ENCODE data around the gene PAPPA2.

The PAPPA2 gene

GRCh38 chr1:176838276-176838995, 375.5 kb downstream of the PAPPA2 start:
- intact Hi-C loops (cut with micrococcal nuclease), result no loop called here
- Mint-ChIP-seq H3K27ac (no peak overlapping the region), H3K4me1 (ENCODE audit: low read depth) (no peaks in the 10 kb centered on the region), H3K27me3 (no peaks in the 10 kb centered on the region), H3K36me3 (ENCODE audit: low read depth) (no peaks in the 10 kb centered on the region), H3K9me3 (no peaks in the 10 kb centered on the region), H3K4me3 (no peak overlapping the region)

DNA sequence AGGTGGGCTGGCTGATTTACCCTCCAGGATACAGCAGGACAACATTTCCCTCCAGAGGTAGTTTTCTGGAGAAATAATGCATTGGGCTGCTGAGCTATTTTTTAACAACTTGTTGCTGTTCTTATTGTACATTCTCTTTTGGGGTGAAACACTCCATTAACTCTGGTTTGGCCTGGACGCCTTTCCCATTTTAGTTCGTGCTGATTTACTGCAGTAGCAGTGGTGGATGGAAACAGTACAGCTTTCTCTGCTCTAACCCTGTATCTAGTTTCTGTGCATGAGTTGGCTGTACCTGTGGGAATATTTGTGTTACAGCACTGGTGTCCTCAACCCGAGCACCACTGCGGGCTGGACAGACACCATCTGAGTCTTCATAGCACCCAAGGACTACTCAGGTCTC, 376.2 kb downstream of the PAPPA2 start:
- Mint-ChIP-seq H3K9me3 (no peaks in the 10 kb centered on the region), H3K36me3 (ENCODE audit: low read depth) (no peaks in the 10 kb centered on the region), H3K4me3 (no peak overlapping the region), H3K4me1 (ENCODE audit: low read depth) (no peaks in the 10 kb centered on the region), H3K27ac (no peak overlapping the region), H3K27me3 (no peaks in the 10 kb centered on the region)
- intact Hi-C loops (cut with micrococcal nuclease), result no loop called here

- Mint-ChIP-seq H3K9me3 (no peaks in the 10 kb centered on the region), H3K36me3 (ENCODE audit: low read depth) (no peaks in the 10 kb centered on the region), H3K4me1 (ENCODE audit: low read depth) (no peaks in the 10 kb centered on the region), H3K27ac (no peak overlapping the region), H3K27me3 (no peaks in the 10 kb centered on the region), H3K4me3 (no peak overlapping the region)
- intact Hi-C loops (cut with micrococcal nuclease), result no loop called here
Observed at GRCh38 chr1:176841238-176841637, 378.3 kb downstream of the PAPPA2 start.

DNA sequence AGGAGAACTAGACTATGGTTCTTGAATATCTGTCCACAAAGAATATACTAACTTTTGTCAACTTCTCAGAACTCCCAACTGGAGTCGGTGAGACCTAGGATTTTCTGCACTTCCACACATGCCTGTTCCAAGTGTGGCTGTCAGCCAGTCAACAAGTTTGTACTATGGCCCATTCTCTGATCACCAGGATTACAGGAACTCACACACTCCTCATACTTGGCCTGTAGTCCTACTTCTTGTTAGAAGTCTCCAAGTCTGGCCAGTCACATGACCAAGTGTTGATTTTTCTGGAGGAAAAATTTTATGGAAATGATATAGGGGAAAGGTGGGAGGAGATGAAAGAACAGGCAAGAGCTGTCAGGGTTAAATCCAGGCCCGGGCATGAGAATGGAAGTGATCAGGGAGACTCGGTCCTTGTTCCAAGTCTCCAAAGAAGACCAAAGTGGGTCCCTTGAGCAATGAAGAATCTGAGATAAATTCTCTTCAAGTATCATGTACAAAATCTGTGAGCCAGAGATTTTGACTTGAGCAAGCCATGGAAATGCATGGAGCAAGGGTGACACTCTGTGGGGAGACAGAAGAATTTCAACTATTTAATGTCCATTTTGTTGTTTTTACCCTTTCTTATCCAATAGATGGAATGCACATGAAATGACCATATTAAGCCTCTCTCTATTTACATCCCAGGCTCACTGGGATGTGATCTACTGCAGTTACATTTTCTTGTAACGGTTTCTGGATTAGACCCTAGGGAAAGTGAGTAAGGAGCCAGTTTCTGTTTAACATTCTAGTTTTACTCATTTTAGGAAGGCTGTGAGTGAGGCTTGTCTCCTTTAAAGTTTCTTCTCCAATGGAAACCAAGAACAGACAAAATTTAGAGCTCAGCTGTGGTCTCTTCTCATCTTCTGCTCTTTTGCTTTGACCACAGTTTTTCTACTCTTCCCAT, 380.6 kb downstream of the PAPPA2 start:
- intact Hi-C loops (cut with micrococcal nuclease), result no loop called here

DNA sequence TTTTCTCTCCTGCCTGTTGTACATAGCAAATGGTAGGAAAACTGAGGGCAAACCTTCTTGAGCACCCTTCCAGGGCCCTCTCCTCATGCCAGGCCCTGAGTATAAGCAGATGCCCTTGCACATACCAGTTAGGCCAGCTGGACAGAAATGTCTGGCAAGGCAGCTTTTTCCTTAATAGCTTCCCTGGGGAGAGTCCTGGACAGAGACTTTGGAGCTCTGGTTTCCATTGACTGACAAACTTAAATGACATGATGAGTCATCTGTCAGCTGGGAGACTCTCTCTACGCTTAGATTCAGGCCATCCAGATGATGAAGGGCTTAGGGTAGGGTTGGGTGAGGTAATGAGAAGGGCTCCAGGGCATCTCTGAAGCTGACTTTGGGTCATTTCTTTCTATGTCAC, 384.1 kb downstream of the PAPPA2 start:
- Mint-ChIP-seq H3K36me3 (ENCODE audit: low read depth) (no peaks in the 10 kb centered on the region), H3K4me1 (ENCODE audit: low read depth) (no peaks in the 10 kb centered on the region), H3K27me3 (no peaks in the 10 kb centered on the region), H3K27ac (no peak overlapping the region), H3K4me3 (no peak overlapping the region), H3K9me3 (no peaks in the 10 kb centered on the region)
- intact Hi-C loops (cut with micrococcal nuclease), result no loop called here

More for the DNA sequence above, 380.6 kb downstream of the PAPPA2 start:
- Mint-ChIP-seq H3K4me3 (no peak overlapping the region), H3K4me1 (ENCODE audit: low read depth) (no peaks in the 10 kb centered on the region), H3K9me3 (no peaks in the 10 kb centered on the region), H3K27ac (no peak overlapping the region), H3K27me3 (no peaks in the 10 kb centered on the region), H3K36me3 (ENCODE audit: low read depth) (no peaks in the 10 kb centered on the region)

DNA sequence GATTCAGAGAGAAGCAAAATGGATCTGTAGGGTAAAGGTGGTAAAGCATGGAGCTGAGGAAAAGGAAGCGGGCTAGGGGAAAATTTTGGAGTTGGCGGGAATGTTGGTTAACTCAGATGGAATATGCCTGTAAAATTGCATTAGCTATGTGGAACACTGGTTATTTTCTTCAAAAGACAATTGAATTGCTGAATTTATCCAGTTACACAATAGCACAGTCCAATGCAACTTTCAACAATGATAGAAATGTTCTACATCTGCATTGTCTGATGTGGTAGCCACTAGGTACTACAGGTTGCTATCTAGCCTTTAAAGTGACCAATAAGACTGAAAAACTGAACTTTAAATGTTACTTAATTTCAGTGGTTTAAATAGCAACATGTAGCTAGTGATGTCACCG, 386.3 kb downstream of the PAPPA2 start:
- H3K4me3 Mint-ChIP-seq, result no peak overlapping the region
- intact Hi-C loops (cut with micrococcal nuclease), result no loop called here
- no peaks in the 10 kb centered on the region for H3K4me1 Mint-ChIP-seq (ENCODE audit: low read depth)
- no peaks in the 10 kb centered on the region for H3K27me3 Mint-ChIP-seq
- H3K9me3 Mint-ChIP-seq, result no peaks in the 10 kb centered on the region
- no peak overlapping the region for H3K27ac Mint-ChIP-seq
- no peaks in the 10 kb centered on the region for H3K36me3 Mint-ChIP-seq (ENCODE audit: low read depth)

DNA sequence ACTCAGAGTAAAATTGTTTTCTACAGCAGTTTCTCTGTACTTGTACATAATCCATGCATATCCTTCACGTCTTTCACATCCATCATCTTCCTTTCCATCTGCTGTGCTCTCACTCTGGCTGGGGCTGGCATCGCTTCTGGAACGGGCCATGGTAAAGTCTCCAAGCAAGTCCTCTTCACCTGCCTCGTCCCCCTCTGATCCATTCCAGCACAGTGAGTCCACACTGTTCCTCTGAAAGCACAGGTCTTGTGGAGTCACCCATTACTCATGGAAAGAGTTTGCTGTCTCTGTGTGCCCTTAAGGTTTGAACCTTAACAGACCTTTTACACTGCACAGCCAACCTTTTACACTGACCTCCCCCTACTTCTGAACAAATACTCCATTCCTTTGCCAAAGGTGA, 387.9 kb downstream of the PAPPA2 start:
- no peaks in the 10 kb centered on the region for H3K36me3 Mint-ChIP-seq (ENCODE audit: low read depth)
- no peak overlapping the region for H3K27ac Mint-ChIP-seq
- intact Hi-C loops (cut with micrococcal nuclease), result no loop called here
- no peaks in the 10 kb centered on the region for H3K9me3 Mint-ChIP-seq
- no peaks in the 10 kb centered on the region for H3K27me3 Mint-ChIP-seq
- H3K4me1 Mint-ChIP-seq (ENCODE audit: low read depth), result no peaks in the 10 kb centered on the region
- no peak overlapping the region for H3K4me3 Mint-ChIP-seq

DNA sequence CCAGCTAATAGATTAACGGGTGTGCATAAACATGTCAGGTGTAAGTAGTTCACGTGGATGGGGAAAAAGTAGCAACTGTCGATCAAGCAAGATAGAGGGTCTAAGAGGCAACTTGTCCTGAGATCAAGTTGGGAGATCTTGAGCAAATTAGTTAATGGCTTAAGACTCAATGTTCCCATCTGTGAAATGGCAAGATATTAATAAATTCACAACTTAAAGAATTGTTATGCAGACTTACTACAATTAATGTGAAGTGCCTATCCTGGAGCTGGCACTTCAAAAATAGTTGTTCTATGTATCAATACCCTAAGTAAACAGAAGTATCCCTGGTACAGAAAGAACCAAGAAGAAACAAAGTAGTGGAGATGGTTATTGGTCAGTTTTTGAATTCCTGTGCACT, 389.1 kb downstream of the PAPPA2 start:
- intact Hi-C loops (cut with micrococcal nuclease), result no loop called here
- Mint-ChIP-seq H3K9me3 (no peaks in the 10 kb centered on the region), H3K4me1 (ENCODE audit: low read depth) (no peaks in the 10 kb centered on the region), H3K27me3 (no peaks in the 10 kb centered on the region), H3K27ac (no peak overlapping the region), H3K4me3 (no peak overlapping the region), H3K36me3 (ENCODE audit: low read depth) (no peaks in the 10 kb centered on the region)

GRCh38 chr1:176853503-176853902, 390.5 kb downstream of the PAPPA2 start:
- no peak overlapping the region for H3K27ac Mint-ChIP-seq
- no peaks in the 10 kb centered on the region for H3K36me3 Mint-ChIP-seq (ENCODE audit: low read depth)
- intact Hi-C loops (cut with micrococcal nuclease), result no loop called here
- no peak overlapping the region for H3K4me3 Mint-ChIP-seq
- no peaks in the 10 kb centered on the region for H3K27me3 Mint-ChIP-seq
- no peaks in the 10 kb centered on the region for H3K4me1 Mint-ChIP-seq (ENCODE audit: low read depth)
- no peaks in the 10 kb centered on the region for H3K9me3 Mint-ChIP-seq

DNA sequence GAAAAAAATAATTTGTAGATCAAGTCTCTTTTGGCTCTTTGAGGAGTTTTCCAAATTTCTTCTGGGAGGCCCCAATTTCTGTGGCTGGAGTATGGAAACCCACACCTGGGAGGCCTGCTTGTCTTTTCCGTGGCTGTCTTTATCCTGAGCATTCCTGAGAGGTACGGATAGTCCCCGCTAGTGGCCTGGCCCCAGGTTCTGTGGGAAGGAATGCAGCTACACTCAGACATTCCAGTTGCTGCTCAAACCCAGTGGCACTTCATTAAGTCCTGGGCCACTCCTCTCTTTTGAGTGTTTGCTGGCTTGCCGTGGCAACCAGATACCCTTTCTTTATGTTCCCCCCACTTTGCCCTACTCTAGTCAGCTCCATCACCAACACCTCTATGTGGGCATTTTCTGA, 391.1 kb downstream of the PAPPA2 start:
- Mint-ChIP-seq H3K4me3 (no peak overlapping the region), H3K36me3 (ENCODE audit: low read depth) (no peaks in the 10 kb centered on the region), H3K9me3 (no peaks in the 10 kb centered on the region), H3K27ac (no peak overlapping the region), H3K27me3 (no peaks in the 10 kb centered on the region), H3K4me1 (ENCODE audit: low read depth) (no peaks in the 10 kb centered on the region)
- intact Hi-C loops (cut with micrococcal nuclease), result no loop called here

- Mint-ChIP-seq H3K27me3 (no peaks in the 10 kb centered on the region), H3K27ac (no peak overlapping the region), H3K4me3 (no peak overlapping the region), H3K9me3 (no peaks in the 10 kb centered on the region), H3K4me1 (ENCODE audit: low read depth) (no peaks in the 10 kb centered on the region), H3K36me3 (ENCODE audit: low read depth) (no peaks in the 10 kb centered on the region)
- intact Hi-C loops (cut with micrococcal nuclease), result no loop called here
Observed at GRCh38 chr1:176854758-176855745, 392.1 kb downstream of the PAPPA2 start.

DNA sequence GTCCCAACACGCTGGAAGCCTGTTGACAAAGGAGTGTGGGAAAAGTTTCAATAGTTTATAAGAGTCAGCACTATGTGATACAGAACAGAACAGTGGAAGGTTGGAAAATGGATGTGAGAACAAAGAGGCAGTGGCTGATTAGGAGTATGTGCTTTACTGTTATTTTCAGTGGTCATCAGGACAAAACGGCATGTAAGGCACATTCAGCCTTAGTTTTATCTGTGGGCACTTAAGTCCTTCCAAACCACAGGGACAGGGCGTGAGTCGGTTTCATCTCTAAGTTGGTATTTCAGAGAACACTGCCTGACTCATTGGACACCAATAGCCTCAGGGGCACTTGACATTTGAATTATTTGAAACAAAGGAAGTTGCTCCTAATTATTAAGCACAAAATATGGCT, 394.7 kb downstream of the PAPPA2 start:
- H3K36me3 Mint-ChIP-seq (ENCODE audit: low read depth), result no peaks in the 10 kb centered on the region

DNA sequence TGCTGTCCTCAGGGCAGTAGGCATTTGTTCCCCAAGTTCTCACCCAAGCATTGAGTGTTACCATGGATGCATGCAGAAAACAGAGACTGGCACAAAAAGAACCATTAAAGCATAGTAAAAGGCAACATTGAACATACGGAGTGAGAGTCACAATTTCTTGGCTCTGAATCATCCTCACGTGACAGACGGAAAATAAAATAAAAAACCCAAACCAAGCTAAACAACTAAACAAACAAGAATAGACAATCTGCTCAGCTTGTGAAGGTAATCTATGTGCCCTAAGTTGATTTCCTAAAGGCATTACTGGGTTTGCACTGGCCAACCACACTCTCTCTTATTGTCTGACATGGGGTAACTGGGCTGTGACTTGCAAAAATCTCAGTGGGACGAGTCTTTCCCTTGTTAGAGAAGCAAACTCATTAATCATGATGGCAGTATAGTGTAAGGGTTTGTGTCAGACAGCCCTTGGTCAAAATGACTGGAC, 395.5 kb downstream of the PAPPA2 start:
- H3K4me3 Mint-ChIP-seq, result no peak overlapping the region
- no peaks in the 10 kb centered on the region for H3K9me3 Mint-ChIP-seq
- no peaks in the 10 kb centered on the region for H3K27me3 Mint-ChIP-seq
- H3K4me1 Mint-ChIP-seq (ENCODE audit: low read depth), result no peaks in the 10 kb centered on the region
- intact Hi-C loops (cut with micrococcal nuclease), result no loop called here
- no peaks in the 10 kb centered on the region for H3K36me3 Mint-ChIP-seq (ENCODE audit: low read depth)
- no peak overlapping the region for H3K27ac Mint-ChIP-seq

More for the DNA sequence above, 394.7 kb downstream of the PAPPA2 start:
- Mint-ChIP-seq H3K4me1 (ENCODE audit: low read depth) (no peaks in the 10 kb centered on the region), H3K4me3 (no peak overlapping the region), H3K9me3 (no peaks in the 10 kb centered on the region), H3K27me3 (no peaks in the 10 kb centered on the region), H3K27ac (no peak overlapping the region)
- intact Hi-C loops (cut with micrococcal nuclease), result no loop called here

Measured in dendritic cell treated with granulocyte-macrophage colony-stimulating factor and Interleukin-4, amounts not matched to agents 40 ng/mL and 50 ng/mL, for 4 days (primary cell).